Jurkat, Clone E6-1 (cell line): Measurements from ENCODE around the gene SPINK4.

Experiments used
- DNase-seq: peaks from one replicate; pipeline ENCODE4 v3.0.0-alpha.2; 2011; ENCODE audit warnings: low read depth, low spot score
- H3K4me3 ChIP-seq: 2 replicates; pipeline ENCODE4 v1.5.1; 2011; ENCODE audit warnings: mild to moderate bottlenecking, low read length, control low read depth, moderate library complexity

SPINK4 gene

GRCh38 chr9:33288828-33289483, 49.0 kb downstream of the SPINK4 start:
- no peak for DNase-seq
- H3K4me3 ChIP-seq, result peak overlapping the region; percentile 99

GRCh38 chr9:33289496-33289895, 49.5 kb downstream of the SPINK4 start:
- no peak for DNase-seq
- H3K4me3 ChIP-seq, result peak overlapping the region; percentile 99

GRCh38 chr9:33289936-33290246, 49.9 kb downstream of the SPINK4 start:
- H3K4me3 ChIP-seq, result peak overlapping the region; percentile 99
- no peak for DNase-seq

- H3K4me3 ChIP-seq, result peak within 1 kb of the TSS; percentile 99
- DNase-seq, result peak; percentile 99
Measured at GRCh38 chr9:33290247-33291030, 50.5 kb downstream of the SPINK4 start, which contains the start of gene NFX1. TSS of gene NFX1 (plus strand) at chr9:33290516. CDS start at chr9:33290573, 57 bp downstream.

GRCh38 chr9:33291031-33291397, 51.0 kb downstream of the SPINK4 start:
- DNase-seq, result peak; percentile 27
- H3K4me3 ChIP-seq, result peak overlapping the region; percentile 99

GRCh38 chr9:33291901-33292300, 51.9 kb downstream of the SPINK4 start:
- DNase-seq, result no peak
- no peak overlapping the region for H3K4me3 ChIP-seq

GRCh38 chr9:33293782-33294181, 53.8 kb downstream of the SPINK4 start:
- no peak for DNase-seq
- H3K4me3 ChIP-seq, result no peak overlapping the region

GRCh38 chr9:33294670-33295432, 54.9 kb downstream of the SPINK4 start:
- no peak for DNase-seq
- H3K4me3 ChIP-seq, result no peak overlapping the region

- no peak overlapping the region for H3K4me3 ChIP-seq
Measured at GRCh38 chr9:33295571-33295970, 55.6 kb downstream of the SPINK4 start.

GRCh38 chr9:33297432-33297831, 57.5 kb downstream of the SPINK4 start:
- peak; percentile 87 for DNase-seq

More at GRCh38 chr9:33295571-33295970, 55.6 kb downstream of the SPINK4 start:
- no peak for DNase-seq

More at GRCh38 chr9:33297432-33297831, 57.5 kb downstream of the SPINK4 start:
- no peak overlapping the region for H3K4me3 ChIP-seq
